HG02981 (cell line): ENCODE measurements around the gene CHMP5.

Experiments
- ATAC-seq: cut with Tn5 transposase; IDR thresholded peaks from one replicate; pipeline ENCODE4 v1.9.1; 2021; ENCODE audit warnings: mild to moderate bottlenecking, moderate library complexity; ENCODE audit not compliant: unreplicated experiment

CHMP5 gene

GRCh38 chr9:33264473-33265177, at the start of gene CHMP5, which contains the start of gene BAG1:
Gene CHMP5 (plus strand): TSS chr9:33265049. CDS start chr9:33265079, 30 bp downstream.
Gene BAG1 (minus strand): TSS chr9:33264708.
- ATAC-seq, result peak; percentile 87

DNA sequence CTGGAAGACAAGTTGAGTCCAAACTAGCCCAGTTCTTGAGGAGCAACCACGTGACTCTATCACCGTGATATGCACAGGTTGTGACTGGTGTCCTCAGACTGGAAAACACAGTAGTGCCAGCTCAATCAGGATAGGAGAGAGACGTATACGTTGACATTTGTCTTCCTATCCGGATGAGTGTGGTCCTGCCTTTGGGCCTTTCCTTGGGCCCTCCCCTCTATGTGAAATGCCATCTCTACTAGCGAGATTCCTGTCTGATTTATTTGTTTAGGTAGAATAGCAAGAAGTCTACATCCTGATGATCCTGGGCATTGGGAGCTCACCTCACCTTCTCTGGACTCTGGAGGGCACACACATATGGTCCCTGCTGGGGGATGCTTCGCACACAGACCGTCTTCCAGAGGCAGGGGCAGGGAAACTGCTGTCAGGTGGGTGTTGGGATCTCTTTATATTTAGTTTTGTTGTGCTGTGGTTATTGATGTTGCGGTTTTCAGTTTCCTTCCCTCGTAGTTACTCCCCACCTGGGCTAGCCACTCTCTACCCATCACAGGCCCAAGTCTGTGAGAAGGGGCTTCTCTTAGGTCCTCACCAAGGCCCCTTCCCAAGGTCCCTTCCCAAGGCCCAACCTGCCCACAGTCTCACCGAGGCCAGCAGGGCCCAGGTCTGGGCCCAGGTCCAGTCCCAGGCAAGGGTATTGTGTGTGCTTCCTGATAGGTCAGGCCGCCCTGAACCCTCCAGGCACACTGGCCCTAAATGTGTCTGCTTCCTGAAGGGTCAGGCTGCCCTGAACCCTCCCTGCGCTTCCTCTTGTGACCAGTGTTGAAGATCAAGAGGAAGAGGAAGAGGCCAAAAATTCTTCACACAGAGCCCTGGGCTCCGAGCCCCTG, 43.9 kb upstream of the CHMP5 start:
- ATAC-seq, result no peak

DNA sequence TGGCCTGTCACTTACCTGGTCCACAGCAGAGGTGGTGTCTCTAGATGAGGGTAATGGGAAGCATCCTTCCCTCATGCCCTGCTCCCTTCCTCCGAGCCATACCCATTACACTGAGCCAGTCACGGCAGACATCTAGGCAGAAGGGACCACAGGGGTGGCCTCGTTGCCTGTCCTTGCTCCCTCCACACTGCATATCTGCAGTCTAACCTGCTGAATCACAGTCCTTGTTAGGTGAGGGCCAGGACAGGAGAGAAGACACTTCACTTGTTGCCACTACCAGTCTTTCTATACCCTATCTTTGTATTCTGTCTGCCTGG, 43.3 kb upstream of the CHMP5 start:
- ATAC-seq, result no peak

- no peak for ATAC-seq
Observed at GRCh38 chr9:33222031-33222430, 42.8 kb upstream of the CHMP5 start.

DNA sequence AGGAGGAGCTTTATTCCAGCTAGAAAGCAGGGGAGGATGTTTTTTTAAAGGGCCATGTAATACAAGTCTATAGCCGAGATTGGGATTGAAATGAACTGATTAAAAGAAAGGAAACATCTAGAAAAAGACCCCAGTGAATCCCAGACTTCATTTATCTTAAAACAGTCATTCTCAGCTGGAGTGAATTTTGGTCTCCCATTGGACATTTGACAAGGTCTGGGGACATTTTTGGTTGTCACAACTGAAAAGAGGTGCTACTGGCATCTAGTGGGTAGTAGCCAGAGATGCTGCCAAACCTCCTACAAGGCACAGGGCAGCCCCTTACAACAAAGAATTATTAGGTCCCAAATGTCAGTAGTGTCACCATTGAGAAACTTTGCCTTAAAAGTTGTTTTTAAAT, 41.2 kb upstream of the CHMP5 start:
- ATAC-seq, result no peak

- ATAC-seq, result no peak
Observed at GRCh38 chr9:33225319-33226147, 39.3 kb upstream of the CHMP5 start.

GRCh38 chr9:33227008-33227398, 37.8 kb upstream of the CHMP5 start:
- no peak for ATAC-seq

- ATAC-seq, result no peak
Observed at GRCh38 chr9:33227741-33228140, 37.1 kb upstream of the CHMP5 start.

- no peak for ATAC-seq
Observed at GRCh38 chr9:33228606-33229005, 36.2 kb upstream of the CHMP5 start.

DNA sequence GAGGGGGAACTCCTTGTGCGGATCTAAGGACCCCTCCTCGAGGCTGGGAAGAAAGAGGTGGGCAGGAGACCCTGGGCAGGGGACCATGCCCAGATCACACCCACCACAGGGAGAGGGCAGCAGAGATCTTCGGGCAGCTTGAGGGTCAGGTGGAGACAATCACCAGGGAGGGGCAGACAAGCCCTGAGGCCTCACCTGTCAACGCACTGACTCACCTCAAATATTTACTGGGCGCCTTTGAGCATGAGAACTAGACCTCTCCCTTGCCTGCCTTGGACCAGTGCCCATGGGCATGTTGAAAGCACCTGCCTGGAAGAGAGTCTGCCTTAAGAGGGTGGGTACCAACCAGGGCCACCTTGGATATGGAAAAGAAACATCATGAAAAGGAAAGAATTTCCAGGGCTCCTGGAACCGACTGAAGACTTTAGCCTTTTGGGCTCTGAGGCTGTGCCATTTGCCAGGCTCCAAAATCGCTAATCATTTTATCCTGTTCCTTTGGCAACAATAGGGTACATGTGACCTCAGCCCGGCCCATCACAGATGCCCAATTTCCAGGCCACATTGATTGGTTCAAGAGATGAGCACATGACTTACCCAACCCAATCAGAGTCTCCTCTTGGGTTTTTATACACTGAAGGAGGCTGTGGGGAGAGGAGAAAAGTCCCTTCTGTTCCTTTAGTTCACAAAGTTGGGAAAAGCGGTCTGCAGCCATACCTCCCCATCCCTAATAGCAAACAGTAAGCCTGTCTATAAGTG, 35.3 kb upstream of the CHMP5 start:
- no peak for ATAC-seq

DNA sequence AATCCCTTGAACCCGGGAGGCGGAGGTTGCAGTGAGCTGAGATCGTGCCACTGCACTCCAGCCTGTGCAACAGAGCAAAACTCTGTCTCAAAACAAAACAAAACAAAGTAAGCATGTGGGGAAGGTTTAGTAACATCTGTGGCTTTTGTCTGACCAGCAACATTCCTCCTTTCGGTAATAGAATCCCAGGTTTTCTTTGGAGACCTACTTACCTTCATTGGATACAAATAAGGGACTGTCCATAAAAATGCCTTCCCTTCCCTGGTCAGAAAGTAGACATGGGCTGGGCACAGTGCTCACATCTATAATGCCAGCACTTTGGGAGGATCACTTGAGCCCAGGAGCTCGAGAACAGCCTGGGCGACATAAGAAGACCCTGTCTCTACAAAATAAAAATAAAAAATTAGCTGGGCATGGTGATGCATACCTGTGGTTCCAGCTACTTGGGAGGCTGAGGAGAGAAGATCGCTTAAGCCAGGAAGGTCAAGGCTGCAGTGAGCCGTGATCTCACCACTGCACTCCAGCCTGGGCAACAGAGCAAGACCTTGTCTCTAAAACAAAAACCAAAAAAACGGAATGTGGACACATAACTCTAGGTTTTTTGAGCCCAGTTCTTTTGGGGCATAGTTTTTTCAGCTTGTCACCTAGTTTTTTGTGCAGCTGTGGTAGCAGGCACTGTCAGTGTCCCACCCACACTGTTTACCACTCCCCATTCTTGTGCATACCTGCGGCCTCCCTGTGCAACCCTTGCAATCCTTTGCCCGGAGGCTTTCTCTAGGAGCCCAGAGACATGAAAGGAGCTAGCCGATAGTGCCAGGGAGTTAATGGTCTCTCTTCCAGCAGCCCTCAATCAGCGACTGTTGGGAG, 33.9 kb upstream of the CHMP5 start:
- no peak for ATAC-seq

DNA sequence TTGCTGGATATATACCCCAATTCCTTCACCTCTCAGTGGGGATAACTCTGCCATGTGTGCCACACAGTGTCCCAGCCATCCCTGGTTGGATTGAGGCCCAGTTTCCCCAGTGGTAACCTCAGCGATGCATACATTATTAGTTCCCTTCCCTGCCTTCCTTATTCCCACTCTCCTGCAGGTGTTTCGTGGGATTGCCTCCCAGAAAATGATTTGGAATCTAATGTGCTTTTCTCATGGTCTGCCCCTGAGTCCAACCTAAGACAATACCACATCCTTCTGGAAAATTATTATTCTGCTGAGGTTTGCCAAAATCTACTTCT, 33.3 kb upstream of the CHMP5 start:
- ATAC-seq, result no peak

- no peak for ATAC-seq
Observed at GRCh38 chr9:33232815-33233214, 32.0 kb upstream of the CHMP5 start.

GRCh38 chr9:33233626-33234342, 31.1 kb upstream of the CHMP5 start:
- no peak for ATAC-seq

DNA sequence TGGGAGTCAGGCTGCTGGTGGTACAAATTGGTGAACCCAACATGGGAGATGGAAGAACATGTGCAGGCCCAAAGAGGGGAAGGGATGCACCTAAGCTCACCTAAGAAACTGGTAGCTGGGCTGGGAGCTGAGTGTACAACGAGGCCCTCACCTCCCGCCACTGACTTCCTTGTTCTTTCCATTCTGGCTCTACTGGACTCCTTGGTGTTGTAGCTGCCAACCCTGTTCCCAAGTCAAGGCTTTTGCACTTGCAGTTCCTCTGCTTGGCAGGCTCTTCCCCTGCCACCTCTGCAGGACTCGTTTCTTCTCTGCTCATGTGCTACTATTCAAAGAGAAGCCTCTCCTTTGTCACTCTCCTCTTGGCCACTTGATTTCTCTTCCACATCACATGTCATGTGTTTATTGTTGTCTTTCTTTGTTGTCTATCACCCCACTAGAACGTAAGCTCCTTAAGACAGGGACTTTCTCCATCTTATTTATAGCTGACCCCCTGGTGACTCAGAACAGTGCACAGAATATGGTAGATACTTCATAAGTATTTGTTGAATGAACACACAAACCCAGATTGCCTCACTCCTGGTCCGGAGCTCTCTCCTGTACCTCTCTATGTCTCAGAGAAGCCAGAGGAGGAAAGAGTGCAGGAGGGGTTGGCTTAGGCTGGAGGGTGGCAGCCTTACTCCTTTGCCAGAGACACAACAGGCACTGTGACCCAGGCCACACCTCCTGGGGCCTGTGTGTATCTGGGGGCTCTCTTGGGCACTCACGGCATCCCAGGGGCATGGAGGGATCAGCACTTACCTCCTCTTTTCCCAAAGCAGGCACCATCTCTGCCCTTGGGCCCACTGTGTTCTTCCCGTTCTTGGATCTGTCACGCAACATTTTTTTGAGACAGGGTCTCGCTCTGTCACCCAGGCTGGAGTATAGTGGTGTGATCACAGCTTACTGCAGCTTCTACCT, 30.1 kb upstream of the CHMP5 start:
- no peak for ATAC-seq

GRCh38 chr9:33236571-33236970, 28.3 kb upstream of the CHMP5 start:
- no peak for ATAC-seq

GRCh38 chr9:33239921-33240320, 24.9 kb upstream of the CHMP5 start, which contains the start of gene SPINK4:
Gene SPINK4 (plus strand): TSS chr9:33240167. CDS start chr9:33240209, 42 bp downstream.
- no peak for ATAC-seq

GRCh38 chr9:33241298-33241697, 23.6 kb upstream of the CHMP5 start:
- ATAC-seq, result no peak
